ENCODE measurements around the gene KIF18B. TPM values are rescaled to one million over a fixed set of nuclear protein-coding genes. Genes with fewer than 3 reads are reported as not detected.
A peak's percentile ranks its signal among the peaks of the same experiment; 100 is the strongest.
"Not testable (repeated sequence)": the region's sequence is repeated elsewhere in the genome, so short reads cannot be mapped to it uniquely, and the experiment has no call there.

KIF18B gene
- total RNA-seq, 2 donors from 2014 or later, result 33.0 to 48.1 TPM

DNA sequence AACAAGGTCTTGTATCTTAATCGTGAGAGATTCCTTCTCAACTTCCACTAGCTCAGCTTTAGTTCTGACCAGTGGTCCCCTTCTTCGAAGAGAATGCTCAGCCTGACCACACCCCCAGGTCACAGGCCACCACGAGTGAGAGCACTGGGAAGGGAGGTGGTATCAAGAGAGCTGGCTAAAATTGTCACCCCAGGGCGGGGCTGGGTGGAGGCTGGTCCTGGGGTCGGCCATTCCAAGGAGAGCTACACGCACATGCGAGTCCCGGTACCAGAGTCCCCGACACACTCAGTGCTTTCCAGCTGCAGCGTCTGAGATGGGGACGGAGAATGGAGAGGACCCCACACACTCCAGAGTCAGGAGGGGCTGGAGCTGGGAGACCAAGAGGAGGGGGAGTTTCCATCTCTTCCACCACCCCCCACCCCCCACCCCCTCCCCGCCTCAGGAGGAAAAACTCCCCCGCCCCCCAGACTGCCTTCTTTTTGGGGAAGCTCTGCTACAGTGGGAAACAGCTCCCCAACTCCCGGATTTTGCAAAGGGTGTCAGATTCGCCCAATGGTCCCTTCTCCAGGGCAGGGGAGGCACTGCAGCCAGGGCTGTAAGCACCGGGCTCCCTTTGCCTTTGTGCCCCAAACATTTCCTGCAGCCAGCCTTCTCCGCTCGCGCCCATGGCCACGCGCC is 18.9 kb upstream of the KIF18B start:
- DNase-seq, result no peak
- Mint-ChIP-seq H3K4me1 (ENCODE audit: low read depth) (peaks cover 19% of the 10 kb centered on the region), H3K9me3 (no peaks in the 10 kb centered on the region), H3K4me3 (peak overlapping the region in 1 of 2 donors; percentile 25), H3K27me3 (ENCODE audit: low read depth) (peaks cover 69% of the 10 kb centered on the region), H3K36me3 (ENCODE audit: insufficient read depth in 2 of 2) (no peaks in the 10 kb centered on the region), H3K27ac (no peak overlapping the region)
- ATAC-seq (replicated peaks in 1 of 2), result no peak

DNA sequence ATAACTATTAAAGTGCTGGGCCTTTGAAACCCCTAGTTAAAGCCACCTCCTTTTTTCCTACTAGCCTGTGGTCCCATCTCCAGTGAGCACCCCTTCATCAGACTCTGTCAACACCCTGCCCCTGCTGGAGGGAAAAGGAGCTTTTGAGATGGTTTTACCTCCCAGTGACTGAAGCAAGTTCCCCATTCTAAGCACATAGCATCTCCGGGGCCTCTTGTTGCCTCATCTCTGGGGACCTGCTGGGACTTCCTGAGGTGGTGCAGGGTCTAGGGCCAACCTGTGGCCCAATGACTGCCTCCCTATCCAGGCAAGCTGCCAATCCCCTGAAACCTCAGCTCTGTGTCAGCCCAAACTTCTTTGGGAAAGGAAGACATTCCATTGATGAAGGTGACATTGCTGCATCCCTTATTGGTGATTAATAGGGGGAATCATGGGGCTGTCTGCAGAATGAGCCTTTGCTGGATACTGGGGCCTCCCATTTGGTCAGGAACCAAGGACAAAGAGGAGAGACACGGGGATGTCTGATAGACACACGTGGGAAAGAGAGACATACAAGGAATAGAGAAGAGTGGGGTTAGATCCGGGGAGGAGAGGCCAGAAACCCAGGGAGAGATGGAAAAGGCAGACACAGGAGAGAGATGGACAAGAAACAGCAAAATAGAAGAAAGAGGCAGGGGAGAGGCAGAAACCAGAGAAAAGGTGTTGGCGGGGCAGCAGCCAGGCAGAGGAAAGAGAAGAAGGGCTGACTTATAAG is 18.1 kb upstream of the KIF18B start:
- no peaks in the 10 kb centered on the region for H3K9me3 Mint-ChIP-seq
- no peak overlapping the region for H3K27ac Mint-ChIP-seq
- peaks cover 67% of the 10 kb centered on the region for H3K27me3 Mint-ChIP-seq (ENCODE audit: low read depth)
- ATAC-seq (replicated peaks in 1 of 2), result no peak
- no peak for DNase-seq
- peak overlapping the region in 1 of 2 donors; percentile 1 for H3K4me3 Mint-ChIP-seq
- no peaks in the 10 kb centered on the region for H3K36me3 Mint-ChIP-seq (ENCODE audit: insufficient read depth in 2 of 2)
- peaks cover 20% of the 10 kb centered on the region for H3K4me1 Mint-ChIP-seq (ENCODE audit: low read depth)

DNA sequence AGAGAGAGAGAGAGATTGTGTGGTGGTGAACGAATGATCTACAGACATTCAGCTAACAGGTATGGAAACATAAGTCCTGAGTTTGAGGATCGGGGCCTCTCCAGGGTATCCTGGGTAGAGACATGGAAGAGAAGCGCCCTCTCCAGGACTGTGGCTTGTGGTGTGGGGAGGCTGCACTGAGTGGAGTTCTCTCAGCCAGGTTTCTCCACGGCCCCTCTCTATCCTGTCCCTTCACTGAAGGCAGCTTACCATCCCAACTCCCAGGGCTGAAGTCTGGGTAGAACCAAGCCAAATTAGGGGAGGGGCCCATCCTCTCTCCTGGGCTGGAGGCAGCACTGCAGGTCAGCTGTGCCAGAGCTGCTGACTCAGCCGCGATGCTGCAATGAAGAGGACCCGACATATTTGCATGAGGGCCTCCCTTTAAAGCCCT is 14.4 kb upstream of the KIF18B start:
- no peak overlapping the region for H3K27ac Mint-ChIP-seq
- ATAC-seq (replicated peaks in 1 of 2) (no peak), DNase-seq (no peak)
- peaks cover 66% of the 10 kb centered on the region for H3K27me3 Mint-ChIP-seq (ENCODE audit: low read depth)
- H3K9me3 Mint-ChIP-seq, result no peaks in the 10 kb centered on the region
- H3K4me3 Mint-ChIP-seq, result no peak overlapping the region
- H3K36me3 Mint-ChIP-seq (ENCODE audit: insufficient read depth in 2 of 2), result no peaks in the 10 kb centered on the region
- peaks cover 10% of the 10 kb centered on the region for H3K4me1 Mint-ChIP-seq (ENCODE audit: low read depth)

DNA sequence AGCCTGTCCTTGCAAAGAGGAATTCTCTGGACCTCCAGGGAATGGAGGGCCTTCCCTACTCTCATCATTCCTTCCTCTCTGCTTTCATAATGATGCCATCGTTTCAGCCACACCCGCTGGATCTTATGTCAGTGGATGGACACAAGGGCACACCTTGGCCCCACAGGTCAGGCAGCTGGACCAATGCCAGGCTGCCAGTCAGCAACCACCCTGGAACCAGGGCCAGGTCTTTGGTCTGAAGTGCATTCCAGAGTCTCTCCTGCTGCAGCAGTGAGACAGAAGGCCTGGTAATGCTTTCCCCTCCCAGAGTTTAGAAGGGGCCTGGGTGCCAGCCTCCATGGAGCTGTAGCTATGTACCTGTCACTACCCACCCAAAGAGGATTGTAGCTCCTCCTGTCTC is 13.1 kb upstream of the KIF18B start:
- no peak for ATAC-seq (replicated peaks in 1 of 2)
- Mint-ChIP-seq H3K4me1 (ENCODE audit: low read depth) (peaks cover 10% of the 10 kb centered on the region), H3K27me3 (ENCODE audit: low read depth) (peaks cover 67% of the 10 kb centered on the region), H3K36me3 (ENCODE audit: insufficient read depth in 2 of 2) (no peaks in the 10 kb centered on the region), H3K4me3 (no peak overlapping the region), H3K27ac (no peak overlapping the region), H3K9me3 (no peaks in the 10 kb centered on the region)
- DNase-seq, result no peak

DNA sequence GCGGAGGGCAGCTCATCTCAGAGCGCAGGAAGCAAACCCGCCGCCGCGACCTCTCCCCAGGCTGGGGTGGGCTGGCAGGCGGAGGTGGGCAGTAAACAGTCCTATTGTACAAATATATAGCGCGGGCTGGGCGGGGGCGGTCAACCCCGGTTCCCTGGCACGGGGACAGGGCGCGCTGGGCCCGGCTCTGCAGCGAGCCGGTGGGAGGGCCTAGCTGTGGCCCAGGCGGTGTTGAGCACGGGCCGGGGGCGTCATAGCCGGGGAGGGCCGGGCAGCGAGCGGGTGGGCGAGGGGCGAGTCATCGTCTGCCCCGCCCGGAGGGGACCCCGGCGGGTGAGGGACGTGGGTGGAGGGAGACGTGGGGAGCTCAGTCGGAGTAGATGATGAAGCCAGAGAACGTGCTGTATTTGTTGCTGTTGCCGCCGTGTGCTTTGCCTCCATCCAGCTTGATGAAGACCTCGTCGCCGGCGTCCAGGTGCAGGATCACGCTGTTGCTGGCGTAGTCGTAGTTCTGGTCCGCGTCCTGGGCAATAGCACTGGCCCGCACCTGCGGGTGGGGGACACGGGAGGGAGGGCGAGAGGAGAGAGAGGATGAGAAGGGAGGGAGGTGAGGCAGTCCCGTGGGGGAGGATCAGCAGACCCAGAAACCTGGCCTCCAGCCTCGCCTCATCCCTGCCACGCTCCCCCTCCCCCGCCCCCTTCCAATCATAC is 12.4 kb upstream of the KIF18B start:
- H3K9me3 Mint-ChIP-seq, result no peaks in the 10 kb centered on the region
- H3K4me3 Mint-ChIP-seq, result peak overlapping the region in 1 of 2 donors; percentile 52
- peak in 1 of 2 donors; percentile 45 for DNase-seq
- peaks cover 60% of the 10 kb centered on the region for H3K27me3 Mint-ChIP-seq (ENCODE audit: low read depth)
- H3K4me1 Mint-ChIP-seq (ENCODE audit: low read depth), result peaks cover 10% of the 10 kb centered on the region
- H3K27ac Mint-ChIP-seq, result no peak overlapping the region
- ATAC-seq (replicated peaks in 1 of 2), result peak; percentile 64 to 71
- H3K36me3 Mint-ChIP-seq (ENCODE audit: insufficient read depth in 2 of 2), result no peaks in the 10 kb centered on the region

DNA sequence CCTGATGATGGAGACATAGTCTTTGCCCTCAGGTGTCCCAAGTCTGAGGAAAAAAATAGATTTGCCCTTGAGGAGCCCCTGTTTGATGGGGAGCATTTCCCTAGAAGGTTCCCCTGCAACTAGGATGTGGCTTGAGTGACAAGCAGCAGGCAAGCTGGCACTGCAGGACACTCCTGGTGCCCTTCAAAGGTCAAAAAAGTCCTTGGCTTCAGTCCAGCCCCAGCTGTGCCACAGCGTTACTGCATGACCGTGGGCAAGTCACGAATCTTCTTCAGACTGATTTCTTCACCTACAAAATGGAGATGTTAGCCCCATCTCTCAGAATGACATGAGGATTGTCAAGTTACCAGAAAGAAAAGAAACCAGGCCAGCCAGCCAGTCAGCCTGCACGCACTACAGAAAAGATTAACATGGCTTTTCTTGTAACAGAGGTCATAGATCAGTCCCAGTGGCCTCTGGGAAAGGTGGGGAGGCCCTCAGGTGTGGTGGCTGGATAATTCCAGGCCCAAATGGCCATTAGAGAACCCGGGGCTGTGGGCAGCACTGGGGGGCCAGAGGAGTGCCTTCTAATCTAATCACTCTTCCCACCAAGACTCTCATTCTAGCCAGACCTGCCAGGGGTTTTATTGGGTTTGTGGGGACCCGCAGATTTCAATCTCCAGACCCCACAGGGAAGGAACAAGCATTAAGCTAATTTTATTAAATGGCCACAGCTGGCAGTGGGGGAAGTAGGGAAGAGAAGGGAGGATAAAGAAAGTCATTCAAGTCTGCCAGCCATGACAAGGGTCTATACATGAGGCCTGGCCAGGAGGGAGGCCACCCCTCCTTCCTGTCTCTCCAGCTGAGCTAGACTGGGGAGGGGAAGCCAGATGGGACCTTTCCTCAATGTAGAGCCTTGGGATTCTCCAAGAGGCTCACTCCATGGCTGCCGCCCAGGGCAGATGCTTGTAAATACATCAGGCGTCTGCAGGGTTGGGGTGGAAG is 9.7 kb upstream of the KIF18B start:
- DNase-seq, result no peak
- ATAC-seq (replicated peaks in 1 of 2), result no peak
- H3K4me3 Mint-ChIP-seq, result no peak overlapping the region
- no peaks in the 10 kb centered on the region for H3K36me3 Mint-ChIP-seq (ENCODE audit: insufficient read depth in 2 of 2)
- no peak overlapping the region for H3K27ac Mint-ChIP-seq
- no peaks in the 10 kb centered on the region for H3K9me3 Mint-ChIP-seq
- H3K4me1 Mint-ChIP-seq (ENCODE audit: low read depth), result peaks cover 10% of the 10 kb centered on the region
- peaks cover 38% of the 10 kb centered on the region for H3K27me3 Mint-ChIP-seq (ENCODE audit: low read depth)

DNA sequence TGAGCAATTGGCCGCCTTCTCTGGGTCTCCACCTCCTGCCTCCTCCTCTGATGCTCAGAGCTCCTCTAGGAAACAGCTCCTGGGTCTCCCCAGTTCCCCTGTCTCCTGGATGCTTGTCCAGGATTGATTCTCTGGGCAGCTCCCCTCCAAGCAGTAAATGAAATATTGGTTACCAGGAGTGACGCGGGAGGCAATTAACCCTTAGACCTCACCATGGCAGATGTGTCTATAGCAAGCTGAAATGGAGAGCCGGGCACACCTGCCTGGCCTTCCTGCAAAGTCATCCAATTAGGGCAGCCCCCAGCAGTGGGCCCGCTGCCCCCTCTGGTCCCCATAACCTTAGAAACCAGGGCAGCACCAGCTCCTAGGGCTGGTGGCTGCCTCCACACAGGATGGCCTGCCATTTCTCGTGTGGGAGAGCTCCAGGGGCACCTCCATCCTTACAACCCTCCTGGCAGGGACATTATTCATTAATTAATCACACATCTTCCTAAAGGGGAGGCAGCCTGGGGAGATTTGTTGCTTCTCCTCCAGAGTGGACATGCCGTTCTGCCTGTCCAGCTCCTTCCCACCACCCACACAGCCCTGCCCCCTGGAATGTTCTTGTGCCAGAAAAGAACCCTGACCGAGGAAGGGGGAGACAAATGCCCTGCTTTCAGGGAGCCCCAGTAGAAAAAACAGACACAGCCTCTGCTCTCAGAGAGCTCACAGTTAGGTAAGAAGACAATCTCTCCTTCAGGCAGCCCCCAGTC is 8.3 kb upstream of the KIF18B start:
- no peaks in the 10 kb centered on the region for H3K9me3 Mint-ChIP-seq
- peaks cover 10% of the 10 kb centered on the region for H3K4me1 Mint-ChIP-seq (ENCODE audit: low read depth)
- no peak overlapping the region for H3K27ac Mint-ChIP-seq
- DNase-seq (no peak), ATAC-seq (replicated peaks in 1 of 2) (no peak)
- H3K27me3 Mint-ChIP-seq (ENCODE audit: low read depth), result peaks cover 37% of the 10 kb centered on the region
- no peaks in the 10 kb centered on the region for H3K36me3 Mint-ChIP-seq (ENCODE audit: insufficient read depth in 2 of 2)
- no peak overlapping the region for H3K4me3 Mint-ChIP-seq

DNA sequence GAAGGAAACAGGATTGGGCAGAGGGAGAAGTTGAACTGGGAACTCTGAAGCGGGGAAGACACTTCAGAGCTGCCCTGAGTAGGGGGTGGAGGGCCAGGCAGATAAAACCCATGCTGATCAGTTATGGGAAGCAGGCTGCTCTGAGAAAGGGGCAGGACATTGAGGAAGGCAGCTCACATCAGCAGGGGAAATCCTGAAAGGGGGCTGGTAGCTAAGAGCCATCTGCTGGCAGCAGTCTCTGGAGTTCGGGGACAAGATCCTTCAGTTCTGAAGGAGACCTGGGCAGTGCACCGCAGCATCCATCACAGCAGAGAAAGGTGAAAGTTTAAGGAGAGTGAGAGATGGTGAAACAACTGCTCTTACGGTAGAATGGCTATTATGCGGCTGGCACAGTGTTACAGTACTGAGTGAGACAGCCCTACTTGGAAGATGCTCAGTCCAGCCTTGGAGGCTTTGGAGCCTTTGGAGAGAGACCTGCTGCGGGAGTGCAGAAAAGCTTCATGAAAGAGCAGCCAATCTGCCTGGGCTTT is 5.4 kb upstream of the KIF18B start:
- DNase-seq (no peak), ATAC-seq (replicated peaks in 1 of 2) (no peak)
- no peak overlapping the region for H3K4me3 Mint-ChIP-seq
- peaks cover 21% of the 10 kb centered on the region for H3K27me3 Mint-ChIP-seq (ENCODE audit: low read depth)
- H3K9me3 Mint-ChIP-seq, result no peaks in the 10 kb centered on the region
- H3K27ac Mint-ChIP-seq, result no peak overlapping the region
- H3K4me1 Mint-ChIP-seq (ENCODE audit: low read depth), result peaks cover 5% of the 10 kb centered on the region
- H3K36me3 Mint-ChIP-seq (ENCODE audit: insufficient read depth in 2 of 2), result no peaks in the 10 kb centered on the region

DNA sequence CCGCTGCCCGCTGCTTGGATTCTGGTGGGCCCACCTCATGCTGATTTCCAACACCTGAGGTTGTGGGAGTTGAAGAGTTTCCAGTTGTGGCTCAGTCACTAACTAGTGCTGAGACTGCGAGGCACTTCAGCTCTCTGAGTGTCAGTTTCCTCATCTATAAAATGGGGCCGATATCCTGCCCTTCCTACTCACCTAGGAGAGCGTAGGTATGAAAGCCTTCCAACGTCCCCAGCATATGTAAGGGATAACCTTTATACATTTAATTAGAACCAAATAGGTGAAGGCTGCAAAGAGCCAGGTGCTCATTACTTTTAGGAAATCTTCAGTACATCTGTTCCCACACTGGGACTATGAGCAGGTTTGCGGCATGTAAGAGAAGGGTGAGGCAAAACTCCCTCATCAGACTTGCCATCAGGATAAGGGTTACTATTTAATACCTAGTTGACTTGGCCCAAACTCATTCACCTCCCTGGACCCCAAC is 782 bp upstream of the KIF18B start:
- Mint-ChIP-seq H3K4me3 (peak overlapping the region; percentile 94 to 95), H3K36me3 (ENCODE audit: insufficient read depth in 2 of 2) (peaks cover 5 to 18% of the 10 kb centered on the region in 2 donors), H3K9me3 (no peaks in the 10 kb centered on the region), H3K27ac (no peak overlapping the region), H3K27me3 (ENCODE audit: low read depth) (no peaks in the 10 kb centered on the region), H3K4me1 (ENCODE audit: low read depth) (peaks cover 32% of the 10 kb centered on the region)
- no peak for DNase-seq
- no peak for ATAC-seq (replicated peaks in 1 of 2)

DNA sequence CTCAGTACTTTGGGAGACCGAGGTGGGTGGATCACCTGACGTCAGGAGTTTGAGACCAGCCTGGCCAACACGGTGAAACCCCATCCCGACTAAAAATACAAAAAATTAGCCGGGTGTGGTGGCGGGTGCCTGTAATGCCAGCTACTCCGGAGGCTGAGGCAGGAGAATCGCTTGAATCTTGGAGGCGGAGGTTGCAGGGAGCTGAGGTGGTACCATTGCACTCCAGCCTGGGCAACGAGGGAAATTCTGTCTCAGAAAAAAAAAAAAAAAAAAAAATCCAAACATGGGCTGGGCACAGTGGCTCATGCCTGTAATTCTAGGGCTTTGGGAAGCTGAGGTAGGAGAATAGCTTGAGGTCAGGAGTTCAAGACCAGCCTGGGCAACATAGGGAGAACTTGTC is 1.9 kb downstream of the KIF18B start:
- not testable (repeated sequence) for H3K27ac Mint-ChIP-seq, DNase-seq
- H3K4me3 Mint-ChIP-seq, result peak overlapping the region; percentile 25 to 94

DNA sequence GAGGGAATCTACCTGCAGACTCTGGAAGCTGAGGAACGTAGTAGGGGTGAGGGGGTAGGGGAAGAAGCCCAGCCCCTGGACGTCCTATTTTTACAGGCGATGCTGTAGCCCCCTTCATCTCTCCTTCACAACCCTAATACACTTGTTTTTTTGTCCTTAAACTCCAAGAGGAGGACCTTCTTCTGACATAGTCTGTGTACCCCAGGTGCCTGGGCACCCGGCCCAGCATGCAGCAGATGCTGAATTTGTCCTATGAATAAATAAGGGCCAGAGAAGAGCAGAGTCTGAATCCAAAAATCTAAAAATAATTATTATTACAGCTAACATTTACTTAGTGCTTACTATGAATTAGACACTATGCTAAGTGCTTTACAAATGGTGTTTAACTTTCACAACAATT is 5.1 kb downstream of the KIF18B start:
- peaks cover 35% of the 10 kb centered on the region for H3K4me1 Mint-ChIP-seq (ENCODE audit: low read depth)
- DNase-seq (no peak), ATAC-seq (replicated peaks in 1 of 2) (no peak)
- H3K36me3 Mint-ChIP-seq (ENCODE audit: insufficient read depth in 2 of 2), result peaks cover 7 to 38% of the 10 kb centered on the region in 2 donors
- no peak overlapping the region for H3K4me3 Mint-ChIP-seq
- H3K27me3 Mint-ChIP-seq (ENCODE audit: low read depth), result no peaks in the 10 kb centered on the region
- peaks cover 0 to 1% of the 10 kb centered on the region in 2 donors for H3K9me3 Mint-ChIP-seq
- H3K27ac Mint-ChIP-seq, result no peak overlapping the region

More for the DNA sequence above, 1.9 kb downstream of the KIF18B start:
- not testable (repeated sequence) for ATAC-seq (replicated peaks in 1 of 2); H3K27me3 Mint-ChIP-seq (ENCODE audit: low read depth); H3K9me3 Mint-ChIP-seq
- Mint-ChIP-seq H3K36me3 (ENCODE audit: insufficient read depth in 2 of 2) (peaks cover 5 to 20% of the 10 kb centered on the region in 2 donors), H3K4me1 (ENCODE audit: low read depth) (peaks cover 42% of the 10 kb centered on the region)
